Nephron (organoid): Measurements from ENCODE around the gene CCDC71L.

Experiments
- H3K27ac Mint-ChIP-seq, 3 experiments: 2 replicates each; pipeline ENCODE4 v1.8.0; 2020; ENCODE audit warnings: mixed read lengths in 3 of 3, mild to moderate bottlenecking in 2 of 3, moderate library complexity in 1 of 3
- H3K27me3 Mint-ChIP-seq: 2 replicates; pipeline ENCODE4 v1.8.0; 2021; ENCODE audit warnings: low read depth, mild to moderate bottlenecking, moderate library complexity, mixed read lengths
- H3K36me3 Mint-ChIP-seq: 2 replicates; pipeline ENCODE4 v1.8.0; 2020; ENCODE audit warnings: low read depth, mixed read lengths
- H3K4me1 Mint-ChIP-seq: 2 replicates; pipeline ENCODE4 v1.8.0; 2020; ENCODE audit warnings: mixed read lengths
- H3K4me3 Mint-ChIP-seq, 3 experiments: 2 replicates each; pipeline ENCODE4 v1.8.0; 2020; ENCODE audit warnings: mild to moderate bottlenecking in 3 of 3, mixed read lengths in 3 of 3, moderate library complexity in 2 of 3
- H3K9me3 Mint-ChIP-seq: 2 replicates; pipeline ENCODE4 v1.8.0; 2020; ENCODE audit warnings: mixed read lengths
- CTCF ChIP-seq, 3 experiments: fragments of 200-600 bp; sonication (generic); IDR thresholded peaks; one replicate each; pipeline ENCODE4 v1.5.0; 2021; ENCODE audit warnings: antibody characterized with exemption in 3 of 3; ENCODE audit not compliant: unreplicated experiment in 3 of 3

Gene CCDC71L

GRCh38 chr7:106622654-106623314, 38.2 kb downstream of the CCDC71L start:
- peaks cover 19% of the 10 kb centered on the region for H3K9me3 Mint-ChIP-seq
- no peaks in the 10 kb centered on the region for H3K27me3 Mint-ChIP-seq
- TF ChIP-seq CTCF (IDR thresholded peaks at IDR 0.05; ENCODE audit: unreplicated experiment in 3 of 3), result no peak
- no peaks in the 10 kb centered on the region for H3K36me3 Mint-ChIP-seq
- H3K4me1 Mint-ChIP-seq, result peaks cover 17% of the 10 kb centered on the region
- no peak overlapping the region for H3K4me3 Mint-ChIP-seq
- no peak overlapping the region for H3K27ac Mint-ChIP-seq

- Mint-ChIP-seq H3K27me3 (no peaks in the 10 kb centered on the region), H3K4me3 (no peak overlapping the region), H3K27ac (no peak overlapping the region), H3K9me3 (peaks cover 19% of the 10 kb centered on the region), H3K36me3 (no peaks in the 10 kb centered on the region), H3K4me1 (peaks cover 23% of the 10 kb centered on the region)
- no peak for TF ChIP-seq CTCF (IDR thresholded peaks at IDR 0.05; ENCODE audit: unreplicated experiment in 3 of 3)
These were observed 39.4 kb downstream of the CCDC71L start for GRCh38 chr7:106621393-106622132.

GRCh38 chr7:106620676-106621075, 40.3 kb downstream of the CCDC71L start:
- H3K27me3 Mint-ChIP-seq, result no peaks in the 10 kb centered on the region
- no peak for TF ChIP-seq CTCF (IDR thresholded peaks at IDR 0.05; ENCODE audit: unreplicated experiment in 3 of 3)
- H3K4me3 Mint-ChIP-seq, result no peak overlapping the region
- no peaks in the 10 kb centered on the region for H3K36me3 Mint-ChIP-seq
- no peak overlapping the region for H3K27ac Mint-ChIP-seq
- peaks cover 23% of the 10 kb centered on the region for H3K4me1 Mint-ChIP-seq
- H3K9me3 Mint-ChIP-seq, result peaks cover 19% of the 10 kb centered on the region

GRCh38 chr7:106620034-106620433, 40.9 kb downstream of the CCDC71L start:
- no peak overlapping the region for H3K4me3 Mint-ChIP-seq
- H3K27ac Mint-ChIP-seq, result no peak overlapping the region
- no peaks in the 10 kb centered on the region for H3K27me3 Mint-ChIP-seq
- H3K36me3 Mint-ChIP-seq, result no peaks in the 10 kb centered on the region
- TF ChIP-seq CTCF (IDR thresholded peaks at IDR 0.05; ENCODE audit: unreplicated experiment in 3 of 3), result no peak
- peaks cover 27% of the 10 kb centered on the region for H3K4me1 Mint-ChIP-seq
- H3K9me3 Mint-ChIP-seq, result peaks cover 19% of the 10 kb centered on the region

GRCh38 chr7:106619213-106619612, 41.7 kb downstream of the CCDC71L start:
- TF ChIP-seq CTCF (IDR thresholded peaks at IDR 0.05; ENCODE audit: unreplicated experiment in 3 of 3), result no peak
- H3K36me3 Mint-ChIP-seq, result no peaks in the 10 kb centered on the region
- H3K27ac Mint-ChIP-seq, result no peak overlapping the region
- no peak overlapping the region for H3K4me3 Mint-ChIP-seq
- peaks cover 19% of the 10 kb centered on the region for H3K9me3 Mint-ChIP-seq
- no peaks in the 10 kb centered on the region for H3K27me3 Mint-ChIP-seq
- H3K4me1 Mint-ChIP-seq, result peaks cover 36% of the 10 kb centered on the region
